Measurements from ENCODE around the gene CNTN4. TPM values are rescaled to one million over a fixed set of nuclear protein-coding genes. Genes with fewer than 3 reads are reported as not detected.

Gene CNTN4
- polyA plus RNA-seq, 1 experiment, result not detected

- no peak for DNase-seq (ENCODE audit: low read depth)
- POLR2A ChIA-PET, result no interaction called here
- no peaks in the 10 kb centered on the region for H3K36me3 ChIP-seq (ENCODE audit: control insufficient read depth, insufficient read depth, low read length)
- no peaks in the 10 kb centered on the region for H3K27me3 ChIP-seq (ENCODE audit: control insufficient read depth, insufficient read depth, low read length)
- H3K4me3 ChIP-seq (ENCODE audit: low read depth, low read length), result no peak overlapping the region
- CTCF ChIA-PET, result no interaction called here
- TF ChIP-seq, protein P1, sequence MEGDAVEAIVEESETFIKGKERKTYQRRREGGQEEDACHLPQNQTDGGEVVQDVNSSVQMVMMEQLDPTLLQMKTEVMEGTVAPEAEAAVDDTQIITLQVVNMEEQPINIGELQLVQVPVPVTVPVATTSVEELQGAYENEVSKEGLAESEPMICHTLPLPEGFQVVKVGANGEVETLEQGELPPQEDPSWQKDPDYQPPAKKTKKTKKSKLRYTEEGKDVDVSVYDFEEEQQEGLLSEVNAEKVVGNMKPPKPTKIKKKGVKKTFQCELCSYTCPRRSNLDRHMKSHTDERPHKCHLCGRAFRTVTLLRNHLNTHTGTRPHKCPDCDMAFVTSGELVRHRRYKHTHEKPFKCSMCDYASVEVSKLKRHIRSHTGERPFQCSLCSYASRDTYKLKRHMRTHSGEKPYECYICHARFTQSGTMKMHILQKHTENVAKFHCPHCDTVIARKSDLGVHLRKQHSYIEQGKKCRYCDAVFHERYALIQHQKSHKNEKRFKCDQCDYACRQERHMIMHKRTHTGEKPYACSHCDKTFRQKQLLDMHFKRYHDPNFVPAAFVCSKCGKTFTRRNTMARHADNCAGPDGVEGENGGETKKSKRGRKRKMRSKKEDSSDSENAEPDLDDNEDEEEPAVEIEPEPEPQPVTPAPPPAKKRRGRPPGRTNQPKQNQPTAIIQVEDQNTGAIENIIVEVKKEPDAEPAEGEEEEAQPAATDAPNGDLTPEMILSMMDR (IDR thresholded peaks at IDR 0.05; ENCODE audit: insufficient read depth, low read depth, low read length), result no peak
Measured at GRCh38 chr3:3059645-3060044, 961.0 kb downstream of the CNTN4 start.

DNA sequence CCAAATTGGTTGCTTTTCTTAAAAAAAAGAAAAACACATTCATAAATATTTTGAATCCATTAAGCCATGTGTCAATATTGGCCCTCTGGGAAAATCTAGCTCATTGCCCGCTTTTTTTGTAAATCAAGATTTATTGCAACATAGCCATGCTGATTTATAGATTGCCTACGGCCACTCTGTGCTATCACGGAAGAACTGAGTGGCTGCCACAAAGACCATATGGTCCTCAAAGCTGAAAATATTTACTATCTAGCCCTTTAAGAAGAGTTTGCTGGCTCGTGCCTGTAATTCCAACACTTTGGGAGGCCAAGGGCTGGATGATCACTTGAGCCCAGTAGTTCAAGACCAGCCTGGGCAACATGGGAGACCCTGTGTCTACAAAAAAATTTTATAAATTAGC lies 965.6 kb downstream of the CNTN4 start:
- no peak for DNase-seq (ENCODE audit: low read depth)
- no peaks in the 10 kb centered on the region for H3K36me3 ChIP-seq (ENCODE audit: control insufficient read depth, insufficient read depth, low read length)
- ChIA-PET POLR2A (no interaction called here), CTCF (no interaction called here)
- TF ChIP-seq, protein P1 (IDR thresholded peaks at IDR 0.05; ENCODE audit: insufficient read depth, low read depth, low read length), result no peak
- no peaks in the 10 kb centered on the region for H3K27me3 ChIP-seq (ENCODE audit: control insufficient read depth, insufficient read depth, low read length)
- H3K4me3 ChIP-seq (ENCODE audit: low read depth, low read length), result no peak overlapping the region

- ChIA-PET CTCF (no interaction called here), POLR2A (no interaction called here)
- Histone ChIP-seq H3K4me3 (ENCODE audit: low read depth, low read length) (no peak overlapping the region), H3K27me3 (ENCODE audit: control insufficient read depth, insufficient read depth, low read length) (no peaks in the 10 kb centered on the region), H3K36me3 (ENCODE audit: control insufficient read depth, insufficient read depth, low read length) (no peaks in the 10 kb centered on the region)
- no peak for DNase-seq (ENCODE audit: low read depth)
- TF ChIP-seq, protein P1 (IDR thresholded peaks at IDR 0.05; ENCODE audit: insufficient read depth, low read depth, low read length), result no peak
Measured at GRCh38 chr3:3065876-3066275, 967.2 kb downstream of the CNTN4 start.

- no peak overlapping the region for H3K4me3 ChIP-seq (ENCODE audit: low read depth, low read length)
- DNase-seq (ENCODE audit: low read depth), result no peak
- no peaks in the 10 kb centered on the region for H3K36me3 ChIP-seq (ENCODE audit: control insufficient read depth, insufficient read depth, low read length)
- CTCF ChIA-PET, result no interaction called here
- no peaks in the 10 kb centered on the region for H3K27me3 ChIP-seq (ENCODE audit: control insufficient read depth, insufficient read depth, low read length)
- POLR2A ChIA-PET, result no interaction called here
- TF ChIP-seq, protein P1 (IDR thresholded peaks at IDR 0.05; ENCODE audit: insufficient read depth, low read depth, low read length), result no peak
Measured at GRCh38 chr3:3066378-3066777, 967.7 kb downstream of the CNTN4 start.

DNA sequence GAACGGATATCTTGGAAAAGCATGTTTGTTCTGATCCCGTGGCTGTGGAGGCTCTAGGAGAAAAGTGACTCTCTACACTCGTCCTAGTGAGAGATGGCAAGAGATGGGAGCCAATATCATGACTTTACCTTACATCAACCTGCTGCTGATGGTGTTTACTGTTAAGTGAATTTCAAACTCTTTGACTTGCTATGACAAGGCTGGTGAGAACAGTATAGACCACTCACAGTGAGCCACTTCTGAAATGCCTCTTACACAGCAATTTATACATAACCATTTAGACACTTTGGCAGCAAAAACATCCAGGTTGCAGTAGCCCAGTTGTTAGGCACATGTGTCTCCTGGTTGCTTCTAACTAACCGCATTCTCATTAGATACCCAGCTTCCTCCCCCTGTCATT lies 968.2 kb downstream of the CNTN4 start:
- Histone ChIP-seq H3K4me3 (ENCODE audit: low read depth, low read length) (no peak overlapping the region), H3K36me3 (ENCODE audit: control insufficient read depth, insufficient read depth, low read length) (no peaks in the 10 kb centered on the region), H3K27me3 (ENCODE audit: control insufficient read depth, insufficient read depth, low read length) (no peaks in the 10 kb centered on the region)
- TF ChIP-seq, protein P1 (IDR thresholded peaks at IDR 0.05; ENCODE audit: insufficient read depth, low read depth, low read length), result no peak
- DNase-seq (ENCODE audit: low read depth), result no peak
- ChIA-PET POLR2A (no interaction called here), CTCF (interaction anchor here (0.6 kb wide), 1 partner anchor 218 kb away, joined by 3 read pairs; no protein-coding TSS in a partner anchor)

Data from BJ (cell line).